Endothelial cell of umbilical vein (primary cell): Measurements from ENCODE around the gene LPAR1. TPM values are rescaled to one million over a fixed set of nuclear protein-coding genes. Genes with fewer than 3 reads are reported as not detected.

ENCODE experiments used
- BruUV-seq: library from RNA; stranded (reverse); fragments of 400-500 nt; replicated peaks from 2 replicates; lab custom pipeline; 2021; lab: Mats Ljungman, UMichigan
- CTCF ChIA-PET: fragments of 300-600, 350-600 bp; sonication (Branson Sonifier 250); formaldehyde crosslinking; loops from one replicate; lab custom pipeline; 2021; ENCODE audit warnings: antibody characterized with exemption, inconsistent platforms; lab: Charles Lee
- POLR2A ChIA-PET: fragments of 300-600, 350-600 bp; sonication (Branson Sonifier 250); formaldehyde crosslinking; loops from one replicate; lab custom pipeline; 2021; ENCODE audit warnings: antibody characterized with exemption, inconsistent platforms; lab: Charles Lee
- DNase-seq: peaks from one replicate; pipeline ENCODE4 v3.0.0-alpha.2; 2011; ENCODE audit warnings: low read depth, low spot score
- FAIRE-seq: peaks from 2 replicates; lab custom pipeline; 2011; peaks lifted over from hg19 to GRCh38; lab: Jason Lieb, UNC
- H2AFZ ChIP-seq: 2 replicates; pipeline ENCODE4 v1.6.0; 2012; ENCODE audit warnings: low read depth, low read length, control low read depth, inconsistent platforms
- H3K27ac ChIP-seq: 2 replicates; pipeline ENCODE4 v1.5.1; 2011; ENCODE audit warnings: low read depth, mild to moderate bottlenecking, control low read depth, low read length, moderate library complexity; ENCODE audit not compliant: insufficient read depth
- H3K27me3 ChIP-seq, 2 experiments: 2 replicates each; pipeline versions ENCODE4 v1.6.0 to v1.6.1; 2011; ENCODE audit warnings: low read length in 2 of 2, mixed read lengths in 1 of 2; ENCODE audit not compliant: control insufficient read depth in 2 of 2, insufficient read depth in 2 of 2
- H3K36me3 ChIP-seq, 2 experiments: 2 replicates in 1 of 2; 3 replicates in 1 of 2; pipeline ENCODE4 v1.5.1; 2011; ENCODE audit warnings: low read length in 2 of 2, mild to moderate bottlenecking in 1 of 2, moderate library complexity in 1 of 2; ENCODE audit not compliant: control insufficient read depth in 2 of 2, insufficient read depth in 2 of 2; ENCODE audit errors: extremely low read depth in 1 of 2
- H3K4me1 ChIP-seq: 3 replicates; pipeline ENCODE4 v1.5.1; 2011; ENCODE audit warnings: mild to moderate bottlenecking, low read length; ENCODE audit not compliant: control insufficient read depth, insufficient read depth; ENCODE audit errors: extremely low read depth
- H3K4me2 ChIP-seq: 2 replicates; pipeline ENCODE4 v1.6.1; 2011; ENCODE audit warnings: low read length, control low read depth, mixed read lengths; ENCODE audit not compliant: insufficient read depth
- H3K4me3 ChIP-seq, 3 experiments: fragments of 200-600 bp in 1 of 3; sonication (generic), shearing (Covaris generic) in 1 of 3; replicated peaks in 1 of 3; 2 replicates each; pipeline ENCODE4 v1.5.1; 2011 to 2016; ENCODE audit warnings: control low read depth in 3 of 3, low read length in 3 of 3, mild to moderate bottlenecking in 2 of 3, inconsistent platforms in 1 of 3, low read depth in 1 of 3, moderate library complexity in 1 of 3; ENCODE audit not compliant: insufficient read depth in 1 of 3
- H3K79me2 ChIP-seq: 2 replicates; pipeline ENCODE4 v1.6.0; 2012; ENCODE audit warnings: low read length, inconsistent platforms; ENCODE audit not compliant: control insufficient read depth, insufficient read depth
- H3K9ac ChIP-seq: replicated peaks from 2 replicates; pipeline ENCODE3; 2011; ENCODE audit warnings: low read length, control low read depth; ENCODE audit not compliant: insufficient read depth; ENCODE audit errors: extremely low read depth
- H3K9me1 ChIP-seq: replicated peaks from 3 replicates; pipeline ENCODE4 v1.6.0; 2011; ENCODE audit warnings: mild to moderate bottlenecking, low read length; ENCODE audit not compliant: control insufficient read depth, insufficient read depth; ENCODE audit errors: extremely low read depth
- H3K9me3 ChIP-seq: replicated peaks from 2 replicates; pipeline ENCODE4 v1.5.1; 2012; ENCODE audit warnings: low read length, inconsistent platforms; ENCODE audit not compliant: control insufficient read depth, insufficient read depth
- H4K20me1 ChIP-seq: replicated peaks from 2 replicates; pipeline ENCODE3; 2011; ENCODE audit warnings: mild to moderate bottlenecking, low read length; ENCODE audit not compliant: control insufficient read depth, insufficient read depth; ENCODE audit errors: extremely low read depth
- CTCF ChIP-seq, 2 donors: IDR thresholded peaks; 1 replicate in 1 of 2; 2 replicates in 1 of 2; pipeline ENCODE4 v1.5.1; 2011; ENCODE audit warnings: low read length in 2 of 2, mild to moderate bottlenecking in 2 of 2, moderate library complexity in 2 of 2, control low read depth in 1 of 2, inconsistent platforms in 1 of 2, low read depth in 1 of 2; ENCODE audit not compliant: insufficient read depth in 1 of 2; ENCODE audit errors: extremely low read depth in 1 of 2
- EZH2 ChIP-seq: IDR thresholded peaks from 2 replicates; pipeline ENCODE4 v1.6.1; 2012; ENCODE audit warnings: borderline replicate concordance, low read depth, mild to moderate bottlenecking, moderate library complexity, low read length, inconsistent platforms; ENCODE audit not compliant: severe bottlenecking
- FOS ChIP-seq: IDR thresholded peaks from 2 replicates; pipeline ENCODE4 v1.6.1; 2011; ENCODE audit warnings: mild to moderate bottlenecking, low read length, moderate library complexity, borderline replicate concordance; ENCODE audit not compliant: insufficient read depth
- GATA2 ChIP-seq: IDR thresholded peaks from 2 replicates; pipeline ENCODE4 v1.7.0; 2011; ENCODE audit warnings: low read depth, mild to moderate bottlenecking, moderate library complexity, mixed read lengths, low read length; ENCODE audit not compliant: insufficient read length, insufficient read depth
- JUN ChIP-seq: IDR thresholded peaks from 2 replicates; pipeline ENCODE4 v1.6.1; 2011; ENCODE audit warnings: borderline replicate concordance, low read depth; ENCODE audit not compliant: insufficient read length, insufficient read depth
- MYC ChIP-seq: IDR thresholded peaks from one replicate; pipeline ENCODE4 v1.6.1; 2011; ENCODE audit warnings: mild to moderate bottlenecking, low read depth, low read length
- POLR2A ChIP-seq: IDR thresholded peaks from 2 replicates; pipeline ENCODE4 v1.6.1; 2012; ENCODE audit warnings: low read depth, mild to moderate bottlenecking, control low read depth, low read length
- POLR2AphosphoS5 ChIP-seq: IDR thresholded peaks from 2 replicates; pipeline ENCODE4 v1.6.1; 2012; ENCODE audit warnings: low read depth, mild to moderate bottlenecking, control low read depth, low read length, moderate library complexity; ENCODE audit not compliant: insufficient read depth
- dilution Hi-C: fragments of 300-500 bp; cut with MboI; formaldehyde crosslinking; loops from one replicate; pipeline ENCODE4 v1.15.0; 2019; ENCODE audit warnings: low sequenced_read_pairs; ENCODE audit not compliant: extremely low pct_ligation_motif_present
- intact Hi-C: fragments of 100-400 bp; cut with micrococcal nuclease; formaldehyde crosslinking; loops from one replicate; pipeline ENCODE4 v1.10.0; 2022
- polyA plus RNA-seq, 4 experiments: library from polyadenylated mRNA; depleted of rRNA in 3 of 4; stranded (reverse) in 3 of 4; unstranded in 1 of 4; fragments of >200 nt; gene quantifications; 2 replicates each; pipeline versions ENCODE4 v1.2.1 to v1.2.3, GENCODE V29; 2011 to 2012; ENCODE audit warnings: missing spikeins in 1 of 4
- total RNA-seq: library from RNA; stranded (reverse); gene quantifications from 2 replicates; pipeline ENCODE4 v1.2.3, GENCODE V29; 2021
- TF ChIP-seq, protein P1 (sequence below): IDR thresholded peaks from 2 replicates; pipeline ENCODE4 v1.6.1; 2011; ENCODE audit not compliant: insufficient read depth, insufficient read length

LPAR1 gene
- total and polyA plus RNA-seq, 2 donors (not counting 3 experiments of a cell fraction or from before 2014, with no cell fraction given): 0.88 to 3.0 TPM

GRCh38 chr9:110977259-110977709 lies 61.0 kb downstream of the LPAR1 start:
- intact Hi-C loops (no loop called here), dilution Hi-C loops (no loop called here)
- H3K79me2 ChIP-seq: no peaks in the 10 kb centered on the region

DNA sequence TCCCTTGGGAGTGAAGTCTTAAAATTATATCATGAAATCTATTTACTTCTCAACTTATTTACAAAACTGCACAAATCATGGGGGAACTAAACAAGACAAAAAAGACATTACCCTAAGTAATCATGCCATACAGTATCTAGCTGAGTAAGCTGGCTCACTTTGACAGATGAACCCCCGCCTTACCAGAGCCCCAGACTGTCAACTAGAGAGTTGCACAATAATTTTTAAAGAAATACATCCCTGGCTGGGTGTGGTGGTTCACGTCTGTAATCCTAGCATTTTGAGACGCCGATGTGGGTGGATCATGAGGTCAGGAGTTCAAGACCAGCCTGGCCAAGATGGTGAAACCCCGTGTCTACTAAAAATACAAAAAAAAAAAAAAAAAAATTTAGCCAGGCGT lies 62.3 kb downstream of the LPAR1 start:
- H3K9me3 ChIP-seq: no peaks in the 10 kb centered on the region
- H4K20me1 ChIP-seq: no peaks in the 10 kb centered on the region
- peaks cover 5% of the 10 kb centered on the region for H3K4me1 ChIP-seq
- H3K9me1 ChIP-seq: no peaks in the 10 kb centered on the region
- H2AFZ ChIP-seq: no peak overlapping the region
- intact Hi-C loops: no loop called here
- dilution Hi-C loops: no loop called here
- TF ChIP-seq POLR2A: no peak
- TF ChIP-seq POLR2AphosphoS5: no peak
- TF ChIP-seq MYC: no peak
- no peak for TF ChIP-seq EZH2
- TF ChIP-seq JUN: no peak
- TF ChIP-seq FOS: no peak
- no peak for TF ChIP-seq GATA2
- TF ChIP-seq, protein P1, sequence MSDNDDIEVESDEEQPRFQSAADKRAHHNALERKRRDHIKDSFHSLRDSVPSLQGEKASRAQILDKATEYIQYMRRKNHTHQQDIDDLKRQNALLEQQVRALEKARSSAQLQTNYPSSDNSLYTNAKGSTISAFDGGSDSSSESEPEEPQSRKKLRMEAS: no peak
- no peak for TF ChIP-seq CTCF (IDR thresholded peaks at IDR 0.05; ENCODE audit: extremely low read depth in 1 of 2, insufficient read depth in 1 of 2, low read depth in 1 of 2, low read length in 2 of 2)
- H3K27ac ChIP-seq: no peak overlapping the region
- H3K4me2 ChIP-seq: no peak overlapping the region
- BruUV-seq: no TSS peak
- ChIA-PET CTCF (no interaction called here), POLR2A (no interaction called here)
- no peak overlapping the region for H3K9ac ChIP-seq
- DNase-seq (no peak), FAIRE-seq (no peak)
- no peak overlapping the region for H3K4me3 ChIP-seq
- H3K79me2 ChIP-seq: no peaks in the 10 kb centered on the region
- H3K27me3 ChIP-seq: no peaks in the 10 kb centered on the region
- H3K36me3 ChIP-seq: no peaks in the 10 kb centered on the region

More at GRCh38 chr9:110977259-110977709, 61.0 kb downstream of the LPAR1 start:
- ChIA-PET POLR2A (no interaction called here), CTCF (interaction anchor here (1.0 to 1.2 kb wide), 2 partner anchors 9 to 28 kb away, joined by 3 to 4 read pairs; no protein-coding TSS in a partner anchor)
- no TSS peak for BruUV-seq
- peak; percentile 26 for FAIRE-seq
- Histone ChIP-seq H3K4me2 (no peak overlapping the region), H3K9me3 (no peaks in the 10 kb centered on the region), H3K4me1 (peaks cover 5% of the 10 kb centered on the region), H3K4me3 (no peak overlapping the region), H2AFZ (no peak overlapping the region), H3K27me3 (no peaks in the 10 kb centered on the region), H4K20me1 (no peaks in the 10 kb centered on the region), H3K9me1 (no peaks in the 10 kb centered on the region), H3K36me3 (no peaks in the 10 kb centered on the region), H3K27ac (no peak overlapping the region), H3K9ac (no peak overlapping the region)
- peak; percentile 77 for DNase-seq
- peak; percentile 13 for TF ChIP-seq GATA2
- peak; percentile 38 for TF ChIP-seq FOS
- TF ChIP-seq POLR2A: no peak
